Mesenchymal stem cell (in vitro differentiated cells and primary cell): ENCODE results near the gene PCAT6.

ENCODE experiments used
- DNase-seq: peaks from one replicate; pipeline ENCODE4 v3.0.0-alpha.2; 2013
- H2AFZ ChIP-seq: one replicate; pipeline ENCODE4 v1.6.1; 2013; ENCODE audit warnings: low read depth, mild to moderate bottlenecking, control low read depth, inconsistent platforms, low read length, moderate library complexity
- H2AK5ac ChIP-seq: 2 replicates; pipeline ENCODE4 v1.6.1; 2013; ENCODE audit warnings: low read length, moderate library complexity, mild to moderate bottlenecking, inconsistent platforms; ENCODE audit not compliant: severe bottlenecking
- H2BK120ac ChIP-seq: one replicate; pipeline ENCODE4 v1.6.1; 2013; ENCODE audit warnings: low read depth, mild to moderate bottlenecking, inconsistent platforms, low read length, moderate library complexity
- H2BK12ac ChIP-seq, 2 experiments: one replicate each; pipeline ENCODE4 v1.6.1; 2013; ENCODE audit warnings: inconsistent platforms in 2 of 2, low read length in 2 of 2, mild to moderate bottlenecking in 2 of 2, moderate library complexity in 2 of 2, control low read depth in 1 of 2
- H2BK15ac ChIP-seq: one replicate; pipeline ENCODE4 v1.6.1; 2013; ENCODE audit warnings: mild to moderate bottlenecking, low read depth, inconsistent platforms; ENCODE audit not compliant: poor library complexity, severe bottlenecking
- H2BK5ac ChIP-seq: 2 replicates; pipeline ENCODE4 v1.6.1; 2013; ENCODE audit warnings: low read depth, mild to moderate bottlenecking, low read length, control low read depth, inconsistent platforms; ENCODE audit not compliant: poor library complexity, severe bottlenecking
- H3K14ac ChIP-seq, 2 experiments: one replicate each; pipeline ENCODE4 v1.6.1; 2013; ENCODE audit warnings: inconsistent platforms in 2 of 2, low read length in 2 of 2, control low read depth in 1 of 2, mild to moderate bottlenecking in 1 of 2, moderate library complexity in 1 of 2
- H3K18ac ChIP-seq, 2 experiments: one replicate each; pipeline ENCODE4 v1.6.1; 2013; ENCODE audit warnings: inconsistent platforms in 2 of 2, low read length in 2 of 2, control low read depth in 1 of 2, low read depth in 1 of 2, mild to moderate bottlenecking in 1 of 2
- H3K23ac ChIP-seq, 2 experiments: one replicate each; pipeline ENCODE4 v1.6.1; 2013; ENCODE audit warnings: inconsistent platforms in 2 of 2, low read length in 2 of 2, mild to moderate bottlenecking in 2 of 2, moderate library complexity in 2 of 2, control low read depth in 1 of 2
- H3K27ac ChIP-seq: 2 replicates; pipeline ENCODE4 v1.5.1; 2013; ENCODE audit warnings: mild to moderate bottlenecking, moderate library complexity, low read length, control low read depth, inconsistent platforms; ENCODE audit not compliant: poor library complexity, severe bottlenecking
- H3K27me3 ChIP-seq, 2 experiments: 2 replicates each; pipeline versions ENCODE4 v1.6.1 to v1.7.0; 2013; ENCODE audit warnings: low read length in 2 of 2, mild to moderate bottlenecking in 2 of 2, moderate library complexity in 2 of 2, control low read depth in 1 of 2, inconsistent platforms in 1 of 2; ENCODE audit not compliant: control insufficient read depth in 1 of 2, insufficient read depth in 1 of 2
- H3K36me3 ChIP-seq, 2 experiments: 2 replicates each; pipeline versions ENCODE4 v1.6.1 to v1.7.0; 2013; ENCODE audit warnings: low read length in 2 of 2, control low read depth in 1 of 2, inconsistent platforms in 1 of 2, low read depth in 1 of 2, mild to moderate bottlenecking in 1 of 2; ENCODE audit not compliant: insufficient read depth in 2 of 2, control insufficient read depth in 1 of 2
- H3K4ac ChIP-seq, 2 experiments: one replicate each; pipeline ENCODE4 v1.6.1; 2013; ENCODE audit warnings: inconsistent platforms in 2 of 2, low read length in 2 of 2, mild to moderate bottlenecking in 2 of 2, moderate library complexity in 2 of 2, control low read depth in 1 of 2, low read depth in 1 of 2
- H3K4me1 ChIP-seq: 2 replicates; pipeline ENCODE4 v1.6.1; 2013; ENCODE audit warnings: low read depth, low read length, control low read depth; ENCODE audit not compliant: control insufficient read depth, insufficient read depth
- H3K4me2 ChIP-seq: 2 replicates; pipeline ENCODE4 v1.6.1; 2013; ENCODE audit warnings: low read length, mild to moderate bottlenecking, inconsistent platforms; ENCODE audit not compliant: poor library complexity, severe bottlenecking
- H3K4me3 ChIP-seq, 2 experiments: 2 replicates each; pipeline versions ENCODE4 v1.5.1 to v1.7.0; 2013; ENCODE audit warnings: low read length in 2 of 2, mild to moderate bottlenecking in 2 of 2, control low read depth in 1 of 2, low read depth in 1 of 2; ENCODE audit not compliant: insufficient read depth in 1 of 2
- H3K79me1 ChIP-seq: replicated peaks from 2 replicates; pipeline ENCODE4 v1.6.1; 2013; ENCODE audit warnings: mild to moderate bottlenecking, control low read depth, low read length, inconsistent platforms; ENCODE audit not compliant: poor library complexity, severe bottlenecking
- H3K9ac ChIP-seq: 2 replicates; pipeline ENCODE4 v1.7.0; 2013; ENCODE audit warnings: mild to moderate bottlenecking, low read length, moderate library complexity
- H3K9me3 ChIP-seq: 2 replicates; pipeline ENCODE4 v1.7.0; 2013; ENCODE audit warnings: mild to moderate bottlenecking, low read length; ENCODE audit not compliant: control insufficient read depth
- H4K8ac ChIP-seq: one replicate; pipeline ENCODE4 v1.6.1; 2013; ENCODE audit warnings: inconsistent platforms, mild to moderate bottlenecking, low read length, moderate library complexity
- H4K91ac ChIP-seq: one replicate; pipeline ENCODE4 v1.6.1; 2013; ENCODE audit warnings: mild to moderate bottlenecking, low read length, inconsistent platforms
- WGBS: methylation state at CpG from one replicate; pipeline ENCODE4 v1.1.7; 2013; ENCODE audit warnings: mixed read lengths; 5-methylcytosine and 5-hydroxymethylcytosine counted together

PCAT6 gene

DNA sequence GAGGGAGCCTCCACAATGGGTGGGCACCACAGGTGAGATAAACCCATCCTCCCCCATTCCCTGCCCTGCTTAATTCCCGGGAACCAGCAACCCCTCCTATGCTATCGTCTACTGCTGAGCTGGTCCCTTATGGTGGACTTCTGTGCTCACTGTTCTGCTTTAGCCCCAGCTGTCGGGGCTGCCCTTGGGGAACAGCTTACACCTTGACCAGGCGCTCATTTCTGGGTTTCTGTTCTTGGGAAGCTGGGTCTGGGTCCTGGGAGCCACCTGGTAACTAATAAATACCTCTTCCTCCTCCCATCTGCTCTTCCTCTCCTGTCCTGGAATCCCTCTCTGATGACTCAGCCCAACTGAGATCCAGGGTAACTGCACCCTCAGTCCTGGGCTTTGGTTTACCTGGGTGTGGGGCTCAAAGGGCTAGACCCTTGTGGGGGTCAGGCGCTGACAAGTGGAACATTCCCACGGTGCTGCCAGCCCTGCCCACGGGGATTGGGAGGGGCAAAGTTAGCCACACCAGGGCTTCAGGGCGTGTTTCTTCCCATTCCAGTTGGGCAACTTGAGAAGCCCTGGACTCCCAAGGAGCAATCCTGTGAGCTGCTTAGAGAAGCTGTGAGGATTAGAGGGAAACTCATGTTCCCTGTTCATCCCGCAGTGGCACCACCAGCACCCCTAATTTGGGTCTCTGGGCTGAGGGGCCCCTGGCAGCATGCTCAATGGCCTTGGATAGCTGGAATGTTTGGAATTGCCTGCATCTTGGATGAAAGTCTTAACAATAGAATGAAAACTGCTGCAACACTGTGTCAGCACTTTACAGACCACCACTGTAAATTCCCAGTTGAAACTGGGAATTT lies 1.6 kb downstream of the PCAT6 start:
- Histone ChIP-seq H2BK120ac (no peak overlapping the region), H3K18ac (no peak overlapping the region), H3K9ac (no peak overlapping the region), H3K4ac (no peak overlapping the region), H3K27ac (no peak overlapping the region), H3K4me3 (peak overlapping the region in 1 of 2 experiments; percentile 97), H3K23ac (no peak overlapping the region), H2BK15ac (no peak overlapping the region), H4K8ac (no peak overlapping the region), H2BK5ac (no peak overlapping the region), H3K4me1 (peaks cover 15% of the 10 kb centered on the region), H4K91ac (no peak overlapping the region), H2AFZ (no peak overlapping the region), H3K36me3 (no peaks in the 10 kb centered on the region), H3K9me3 (no peaks in the 10 kb centered on the region), H3K79me1 (peaks cover 11% of the 10 kb centered on the region), H3K4me2 (no peak overlapping the region), H2BK12ac (no peak overlapping the region), H3K27me3 (peaks cover 6 to 9% of the 10 kb centered on the region in 2 experiments), H2AK5ac (peak overlapping the region; percentile 74), H3K14ac (peak overlapping the region in 1 of 2 experiments; percentile 51)
- DNase-seq = no peak
- 65% methylated on average over 9 of the region's 9 CpGs for WGBS

DNA sequence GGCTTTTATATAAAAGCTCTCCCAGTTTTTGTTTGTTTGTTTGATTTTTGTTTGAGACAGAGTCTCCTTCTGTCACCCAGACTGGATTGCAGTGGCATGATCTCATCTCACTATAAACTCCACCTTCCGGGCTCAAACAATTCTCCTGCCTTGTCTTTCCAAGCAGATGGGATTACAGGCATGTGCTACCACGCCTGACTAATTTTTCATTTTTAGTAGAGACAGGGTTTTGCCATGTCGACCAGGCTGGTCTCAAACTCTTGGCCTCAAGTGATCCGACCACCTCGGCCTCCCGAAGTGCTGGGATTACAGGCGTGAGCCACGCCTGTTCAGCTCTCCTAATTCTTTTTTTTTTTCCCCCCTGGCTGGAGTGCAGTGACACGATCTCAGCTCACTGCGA lies 4.4 kb downstream of the PCAT6 start:
- 84% methylated on average over 8 of the region's 10 CpGs for WGBS
- no peak overlapping the region for H3K9ac ChIP-seq
- H3K9me3 ChIP-seq = no peaks in the 10 kb centered on the region
- H2BK5ac ChIP-seq = no peak overlapping the region
- no peak overlapping the region for H3K4me2 ChIP-seq
- no peak overlapping the region for H3K23ac ChIP-seq
- H3K4me1 ChIP-seq = peaks cover 15% of the 10 kb centered on the region
- no peak overlapping the region for H2AK5ac ChIP-seq
- H3K27me3 ChIP-seq = peaks cover 17 to 27% of the 10 kb centered on the region in 2 experiments
- DNase-seq = no peak
- H2AFZ ChIP-seq = no peak overlapping the region
- H3K14ac ChIP-seq = no peak overlapping the region
- H3K79me1 ChIP-seq = peaks cover 11% of the 10 kb centered on the region
- no peak overlapping the region for H2BK15ac ChIP-seq
- no peaks in the 10 kb centered on the region for H3K36me3 ChIP-seq
- H3K18ac ChIP-seq = no peak overlapping the region
- no peak overlapping the region for H3K4me3 ChIP-seq
- H3K27ac ChIP-seq = no peak overlapping the region
- no peak overlapping the region for H4K8ac ChIP-seq
- H2BK12ac ChIP-seq = no peak overlapping the region
- H4K91ac ChIP-seq = no peak overlapping the region
- H2BK120ac ChIP-seq = no peak overlapping the region
- H3K4ac ChIP-seq = no peak overlapping the region

DNA sequence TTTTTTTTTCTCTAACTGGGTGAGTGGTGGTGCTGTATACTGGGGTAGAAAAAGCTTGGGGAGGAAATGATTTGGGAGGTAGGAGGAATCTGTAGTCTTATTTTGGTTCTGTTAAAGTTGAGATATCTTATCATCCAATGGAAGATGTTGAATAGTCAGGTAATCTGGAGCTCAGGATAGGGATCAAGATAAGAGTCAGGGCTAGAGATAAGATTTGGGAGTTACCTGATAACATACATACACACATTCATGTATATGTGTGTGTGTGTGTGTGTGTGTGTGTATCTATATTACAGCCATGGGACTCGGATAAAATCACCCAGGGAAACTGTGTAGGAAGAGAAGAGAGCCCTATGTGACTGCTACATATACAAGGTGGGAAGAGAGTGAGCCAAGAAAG lies 8.1 kb downstream of the PCAT6 start:
- Histone ChIP-seq H3K27me3 (peaks cover 24 to 39% of the 10 kb centered on the region in 2 experiments), H3K4me2 (no peak overlapping the region), H3K14ac (no peak overlapping the region), H4K8ac (no peak overlapping the region), H3K9me3 (no peaks in the 10 kb centered on the region), H3K23ac (no peak overlapping the region), H2AK5ac (no peak overlapping the region), H2BK12ac (no peak overlapping the region), H2BK15ac (no peak overlapping the region), H3K79me1 (no peaks in the 10 kb centered on the region), H3K4me1 (peaks cover 4% of the 10 kb centered on the region), H3K4ac (no peak overlapping the region), H3K27ac (no peak overlapping the region), H2BK120ac (no peak overlapping the region), H4K91ac (no peak overlapping the region), H2BK5ac (no peak overlapping the region), H3K36me3 (no peaks in the 10 kb centered on the region), H2AFZ (no peak overlapping the region), H3K18ac (no peak overlapping the region), H3K9ac (no peak overlapping the region), H3K4me3 (no peak overlapping the region)
- DNase-seq = no peak
- 64% methylated on average over 1 of the region's 1 CpG for WGBS

DNA sequence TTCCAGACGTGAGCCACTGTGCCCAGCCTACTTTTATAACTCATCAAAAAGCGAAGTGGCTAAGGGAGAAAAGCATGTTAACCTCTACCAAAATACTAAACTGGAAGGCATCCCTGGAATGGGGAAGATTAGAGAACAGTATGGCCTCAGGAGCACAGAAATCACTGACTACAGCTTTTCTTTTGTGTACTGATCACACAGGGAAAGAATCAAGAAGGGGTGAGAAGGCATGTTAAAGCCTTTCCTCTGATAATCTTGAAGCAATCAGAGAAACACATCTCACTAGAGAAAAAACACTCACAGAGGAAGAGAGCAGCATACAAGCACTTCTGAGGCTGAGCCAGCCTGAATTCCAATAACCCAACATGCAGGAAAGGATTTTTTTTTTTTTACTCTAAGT lies 10.7 kb downstream of the PCAT6 start:
- H3K18ac ChIP-seq = no peak overlapping the region
- no peak overlapping the region for H2AK5ac ChIP-seq
- no peak overlapping the region for H4K91ac ChIP-seq

More for the DNA sequence above, 10.7 kb downstream of the PCAT6 start:
- Histone ChIP-seq H3K14ac (no peak overlapping the region), H3K27ac (peak overlapping the region; percentile 63), H3K36me3 (no peaks in the 10 kb centered on the region), H2BK12ac (no peak overlapping the region), H2BK15ac (no peak overlapping the region), H2BK120ac (no peak overlapping the region), H2AFZ (no peak overlapping the region), H3K79me1 (no peaks in the 10 kb centered on the region), H4K8ac (no peak overlapping the region), H3K23ac (no peak overlapping the region), H3K4me3 (no peak overlapping the region), H3K9ac (peak overlapping the region; percentile 68), H3K4me2 (no peak overlapping the region), H2BK5ac (no peak overlapping the region), H3K27me3 (peaks cover 36 to 60% of the 10 kb centered on the region in 2 experiments), H3K4me1 (peaks cover 8% of the 10 kb centered on the region), H3K9me3 (no peaks in the 10 kb centered on the region), H3K4ac (no peak overlapping the region)
- peak; percentile 26 for DNase-seq
- 50% methylated on average over 2 of the region's 2 CpGs for WGBS
